22Rv1 (cell line): Measurements from ENCODE around the gene COL9A3.

Experiments
- ZFX ChIP-seq: fragments of 450-650 bp; IDR thresholded peaks from 2 replicates; pipeline ENCODE4 v1.6.1; 2017; ENCODE audit warnings: antibody characterized with exemption, borderline replicate concordance
- TF ChIP-seq, protein P1 (sequence below): fragments of 450-650 bp; IDR thresholded peaks from 2 replicates; pipeline ENCODE4 v1.5.1; 2017; ENCODE audit warnings: mild to moderate bottlenecking

DNA sequence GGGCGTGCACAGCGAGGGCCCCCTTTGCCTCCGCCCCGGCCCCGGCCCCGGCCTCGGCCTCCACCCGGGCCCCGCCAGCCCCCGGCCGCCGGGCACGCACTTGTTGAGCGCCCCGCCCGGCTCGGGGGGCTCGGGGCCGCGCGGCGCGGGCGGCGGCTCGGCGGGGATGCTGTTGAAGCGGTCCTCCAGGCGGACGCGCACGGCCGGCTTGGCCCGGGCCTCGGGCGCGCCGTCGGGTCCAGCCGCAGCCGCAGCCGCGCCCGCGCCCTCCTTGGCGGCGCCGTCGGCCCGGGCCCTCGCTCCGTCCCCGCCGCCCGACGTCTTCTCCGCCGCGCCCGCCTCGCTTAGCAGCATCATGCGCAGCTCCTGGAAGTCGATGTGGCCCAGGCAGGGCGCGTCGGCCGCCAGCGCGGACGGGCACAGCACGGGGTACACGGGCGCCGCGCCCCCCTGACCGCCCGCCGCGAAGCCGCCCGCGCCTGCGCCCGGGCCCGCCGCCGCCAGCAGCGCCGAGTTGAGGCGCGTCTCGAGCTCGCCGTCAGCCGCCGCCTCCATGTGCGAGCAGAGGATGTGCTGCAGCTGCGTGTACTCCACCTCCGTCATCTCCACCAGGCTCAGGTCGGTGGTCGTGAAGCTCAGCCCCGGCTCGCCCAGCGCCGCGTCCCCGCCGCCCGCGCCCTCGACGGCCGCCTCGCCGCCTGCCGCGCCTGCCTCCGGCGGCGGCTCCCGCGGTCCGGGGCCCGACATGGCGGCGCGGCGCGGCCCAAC lies 44.3 kb downstream of the COL9A3 start:
- TF ChIP-seq, protein P1, sequence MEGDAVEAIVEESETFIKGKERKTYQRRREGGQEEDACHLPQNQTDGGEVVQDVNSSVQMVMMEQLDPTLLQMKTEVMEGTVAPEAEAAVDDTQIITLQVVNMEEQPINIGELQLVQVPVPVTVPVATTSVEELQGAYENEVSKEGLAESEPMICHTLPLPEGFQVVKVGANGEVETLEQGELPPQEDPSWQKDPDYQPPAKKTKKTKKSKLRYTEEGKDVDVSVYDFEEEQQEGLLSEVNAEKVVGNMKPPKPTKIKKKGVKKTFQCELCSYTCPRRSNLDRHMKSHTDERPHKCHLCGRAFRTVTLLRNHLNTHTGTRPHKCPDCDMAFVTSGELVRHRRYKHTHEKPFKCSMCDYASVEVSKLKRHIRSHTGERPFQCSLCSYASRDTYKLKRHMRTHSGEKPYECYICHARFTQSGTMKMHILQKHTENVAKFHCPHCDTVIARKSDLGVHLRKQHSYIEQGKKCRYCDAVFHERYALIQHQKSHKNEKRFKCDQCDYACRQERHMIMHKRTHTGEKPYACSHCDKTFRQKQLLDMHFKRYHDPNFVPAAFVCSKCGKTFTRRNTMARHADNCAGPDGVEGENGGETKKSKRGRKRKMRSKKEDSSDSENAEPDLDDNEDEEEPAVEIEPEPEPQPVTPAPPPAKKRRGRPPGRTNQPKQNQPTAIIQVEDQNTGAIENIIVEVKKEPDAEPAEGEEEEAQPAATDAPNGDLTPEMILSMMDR, result no peak
- no peak for TF ChIP-seq ZFX
